Activated naive CD8-positive, alpha-beta T cell (primary cell): Measurements from ENCODE around the gene ZC3HAV1L.
A peak's percentile ranks its signal among the peaks of the same experiment; 100 is the strongest.
"Not testable (repeated sequence)": the region's sequence is repeated elsewhere in the genome, so short reads cannot be mapped to it uniquely, and the experiment has no call there.

Experiments
- H3K27ac Mint-ChIP-seq: one replicate; pipeline ENCODE4 v1.8.0; 2021; ENCODE audit warnings: mixed read lengths
- H3K27me3 Mint-ChIP-seq: one replicate; pipeline ENCODE4 v1.8.0; 2021; ENCODE audit warnings: mixed read lengths
- H3K36me3 Mint-ChIP-seq: one replicate; pipeline ENCODE4 v1.8.0; 2021; ENCODE audit warnings: mixed read lengths
- H3K4me1 Mint-ChIP-seq: one replicate; pipeline ENCODE4 v1.8.0; 2021; ENCODE audit warnings: low read depth, mixed read lengths
- H3K4me3 Mint-ChIP-seq: one replicate; pipeline ENCODE4 v1.8.0; 2021; ENCODE audit warnings: mild to moderate bottlenecking, mixed read lengths
- H3K9me3 Mint-ChIP-seq: one replicate; pipeline ENCODE4 v1.8.0; 2021; ENCODE audit warnings: low read depth, mixed read lengths

Gene ZC3HAV1L

GRCh38 chr7:139065323-139065722 is 29.5 kb upstream of the ZC3HAV1L start:
- no peaks in the 10 kb centered on the region for H3K27me3 Mint-ChIP-seq
- peak overlapping the region; percentile 58 for H3K27ac Mint-ChIP-seq
- H3K36me3 Mint-ChIP-seq, result peaks cover 18% of the 10 kb centered on the region
- H3K9me3 Mint-ChIP-seq, result no peaks in the 10 kb centered on the region
- peaks cover 70% of the 10 kb centered on the region for H3K4me1 Mint-ChIP-seq
- no peak overlapping the region for H3K4me3 Mint-ChIP-seq

- Mint-ChIP-seq H3K9me3 (no peaks in the 10 kb centered on the region), H3K27me3 (no peaks in the 10 kb centered on the region), H3K36me3 (peaks cover 17% of the 10 kb centered on the region), H3K27ac (peak overlapping the region; percentile 89), H3K4me3 (peak overlapping the region; percentile 12), H3K4me1 (peaks cover 66% of the 10 kb centered on the region)
These were observed 25.6 kb upstream of the ZC3HAV1L start for GRCh38 chr7:139061416-139061815.

GRCh38 chr7:139060695-139061237 is 24.9 kb upstream of the ZC3HAV1L start:
- H3K4me1 Mint-ChIP-seq, result peaks cover 66% of the 10 kb centered on the region
- no peaks in the 10 kb centered on the region for H3K27me3 Mint-ChIP-seq
- peak overlapping the region; percentile 89 for H3K27ac Mint-ChIP-seq
- peaks cover 17% of the 10 kb centered on the region for H3K36me3 Mint-ChIP-seq
- peak overlapping the region; percentile 12 for H3K4me3 Mint-ChIP-seq
- H3K9me3 Mint-ChIP-seq, result no peaks in the 10 kb centered on the region

- peak overlapping the region; percentile 89 for H3K27ac Mint-ChIP-seq
- H3K9me3 Mint-ChIP-seq, result no peaks in the 10 kb centered on the region
- H3K36me3 Mint-ChIP-seq, result peaks cover 17% of the 10 kb centered on the region
- peaks cover 62% of the 10 kb centered on the region for H3K4me1 Mint-ChIP-seq
- peak overlapping the region; percentile 17 for H3K4me3 Mint-ChIP-seq
- H3K27me3 Mint-ChIP-seq, result no peaks in the 10 kb centered on the region
These were observed 24.1 kb upstream of the ZC3HAV1L start for GRCh38 chr7:139059905-139060304.

- peaks cover 17% of the 10 kb centered on the region for H3K36me3 Mint-ChIP-seq
- peaks cover 56% of the 10 kb centered on the region for H3K4me1 Mint-ChIP-seq
- no peaks in the 10 kb centered on the region for H3K9me3 Mint-ChIP-seq
- peak overlapping the region; percentile 80 for H3K27ac Mint-ChIP-seq
- H3K4me3 Mint-ChIP-seq, result no peak overlapping the region
- H3K27me3 Mint-ChIP-seq, result no peaks in the 10 kb centered on the region
These were observed 23.1 kb upstream of the ZC3HAV1L start for GRCh38 chr7:139058943-139059342.

- peaks cover 7% of the 10 kb centered on the region for H3K36me3 Mint-ChIP-seq
- H3K27ac Mint-ChIP-seq, result peak overlapping the region; percentile 74
- H3K9me3 Mint-ChIP-seq, result no peaks in the 10 kb centered on the region
- no peaks in the 10 kb centered on the region for H3K27me3 Mint-ChIP-seq
- no peak overlapping the region for H3K4me3 Mint-ChIP-seq
- peaks cover 37% of the 10 kb centered on the region for H3K4me1 Mint-ChIP-seq
These were observed 19.8 kb upstream of the ZC3HAV1L start for GRCh38 chr7:139055674-139056073.

- H3K9me3 Mint-ChIP-seq, H3K27me3 Mint-ChIP-seq, H3K4me3 Mint-ChIP-seq, H3K36me3 Mint-ChIP-seq: not testable (repeated sequence)
- peak overlapping the region; percentile 64 for H3K27ac Mint-ChIP-seq
- H3K4me1 Mint-ChIP-seq, result peaks cover 33% of the 10 kb centered on the region
These were observed 18.8 kb upstream of the ZC3HAV1L start for GRCh38 chr7:139054656-139055055.

- Mint-ChIP-seq H3K9me3 (no peaks in the 10 kb centered on the region), H3K27me3 (no peaks in the 10 kb centered on the region), H3K4me3 (no peak overlapping the region), H3K27ac (peak overlapping the region; percentile 64), H3K36me3 (peaks cover 10% of the 10 kb centered on the region), H3K4me1 (peaks cover 38% of the 10 kb centered on the region)
These were observed 18.3 kb upstream of the ZC3HAV1L start for GRCh38 chr7:139054101-139054500.

GRCh38 chr7:139051655-139052054 is 15.8 kb upstream of the ZC3HAV1L start:
- Mint-ChIP-seq H3K9me3 (no peaks in the 10 kb centered on the region), H3K27me3 (no peaks in the 10 kb centered on the region), H3K4me1 (peaks cover 42% of the 10 kb centered on the region), H3K36me3 (peaks cover 12% of the 10 kb centered on the region), H3K4me3 (no peak overlapping the region), H3K27ac (no peak overlapping the region)

GRCh38 chr7:139049936-139050335 is 14.1 kb upstream of the ZC3HAV1L start:
- H3K27ac Mint-ChIP-seq, result peak overlapping the region; percentile 75
- peaks cover 20% of the 10 kb centered on the region for H3K36me3 Mint-ChIP-seq
- H3K4me1 Mint-ChIP-seq, result peaks cover 53% of the 10 kb centered on the region
- H3K27me3 Mint-ChIP-seq, result no peaks in the 10 kb centered on the region
- no peak overlapping the region for H3K4me3 Mint-ChIP-seq
- H3K9me3 Mint-ChIP-seq, result no peaks in the 10 kb centered on the region

- Mint-ChIP-seq H3K4me3 (no peak overlapping the region), H3K9me3 (no peaks in the 10 kb centered on the region), H3K27ac (peak overlapping the region; percentile 75), H3K36me3 (peaks cover 27% of the 10 kb centered on the region), H3K27me3 (no peaks in the 10 kb centered on the region), H3K4me1 (peaks cover 58% of the 10 kb centered on the region)
These were observed 13.3 kb upstream of the ZC3HAV1L start for GRCh38 chr7:139049111-139049510.

GRCh38 chr7:139047970-139048369 is 12.1 kb upstream of the ZC3HAV1L start:
- Mint-ChIP-seq H3K4me1 (peaks cover 64% of the 10 kb centered on the region), H3K27ac (peak overlapping the region; percentile 46), H3K4me3 (no peak overlapping the region), H3K36me3 (peaks cover 33% of the 10 kb centered on the region), H3K9me3 (no peaks in the 10 kb centered on the region), H3K27me3 (no peaks in the 10 kb centered on the region)

- Mint-ChIP-seq H3K27me3 (no peaks in the 10 kb centered on the region), H3K36me3 (peaks cover 32% of the 10 kb centered on the region), H3K27ac (peak overlapping the region; percentile 41), H3K4me3 (peak overlapping the region; percentile 51), H3K9me3 (no peaks in the 10 kb centered on the region), H3K4me1 (peaks cover 72% of the 10 kb centered on the region)
These were observed 10.3 kb upstream of the ZC3HAV1L start for GRCh38 chr7:139046143-139046542.

GRCh38 chr7:139044813-139045794 is 9.3 kb upstream of the ZC3HAV1L start:
- Mint-ChIP-seq H3K9me3 (no peaks in the 10 kb centered on the region), H3K36me3 (peaks cover 32% of the 10 kb centered on the region), H3K4me1 (peaks cover 71% of the 10 kb centered on the region), H3K27ac (peak overlapping the region; percentile 77), H3K27me3 (no peaks in the 10 kb centered on the region), H3K4me3 (peak overlapping the region; percentile 57)
